Naive thymus-derived CD4-positive, alpha-beta T cell (primary cell): Measurements from ENCODE around the gene ATP2A1. TPM values are rescaled to one million over a fixed set of nuclear protein-coding genes. Genes with fewer than 3 reads are reported as not detected.

Experiments used
- ATAC-seq: fragments of 150-1000 bp; cut with Tn5 transposase; 2 replicates; pipeline ENCODE4 v1.10.0; 2021; ENCODE audit warnings: mild to moderate bottlenecking, moderate library complexity
- CTCF ChIA-PET: fragments of 350-600 bp; sonication (Branson Sonifier 250); formaldehyde crosslinking; loops from one replicate; lab custom pipeline; 2021; ENCODE audit warnings: antibody characterized with exemption; lab: Charles Lee
- POLR2A ChIA-PET: fragments of 350-600 bp; sonication (Branson Sonifier 250); formaldehyde crosslinking; loops from one replicate; lab custom pipeline; 2021; ENCODE audit warnings: antibody characterized with exemption, inconsistent platforms; lab: Charles Lee
- DNase-seq, 9 donors: peaks; one replicate each; pipeline versions ENCODE4 v3.0.0 to v3.0.0-alpha.2; 2020 to 2022; ENCODE audit warnings: mixed read lengths in 1 of 9
- H3K27ac ChIP-seq: one replicate; pipeline ENCODE4 v1.7.0; 2013; ENCODE audit warnings: mild to moderate bottlenecking, low read depth, low read length, moderate library complexity
- H3K27me3 ChIP-seq, 2 donors: one replicate each; pipeline ENCODE4 v1.7.0; 2013; ENCODE audit warnings: low read length in 2 of 2, mild to moderate bottlenecking in 2 of 2, moderate library complexity in 2 of 2; ENCODE audit not compliant: control insufficient read depth in 2 of 2, insufficient read depth in 2 of 2
- H3K36me3 ChIP-seq, 3 experiments: 1 replicate in 2 of 3; 2 replicates in 1 of 3; pipeline ENCODE4 v1.7.0; 2013; ENCODE audit warnings: low read length in 3 of 3, mild to moderate bottlenecking in 3 of 3, moderate library complexity in 1 of 3; ENCODE audit not compliant: insufficient read depth in 3 of 3, control insufficient read depth in 2 of 3
- H3K4me1 ChIP-seq, 2 donors: one replicate each; pipeline ENCODE4 v1.7.0; 2013; ENCODE audit warnings: low read length in 2 of 2, mild to moderate bottlenecking in 2 of 2, moderate library complexity in 1 of 2; ENCODE audit not compliant: control insufficient read depth in 2 of 2, insufficient read depth in 2 of 2
- H3K4me3 ChIP-seq: 2 replicates; pipeline ENCODE4 v1.7.0; 2013; ENCODE audit warnings: mild to moderate bottlenecking, low read length
- H3K9me3 ChIP-seq, 3 experiments: 1 replicate in 2 of 3; 2 replicates in 1 of 3; pipeline ENCODE4 v1.7.0; 2013; ENCODE audit warnings: low read length in 3 of 3; ENCODE audit not compliant: control insufficient read depth in 2 of 3
- H3K27ac Mint-ChIP-seq, 9 donors: one replicate each; pipeline ENCODE4 v1.8.0; 2020 to 2022; ENCODE audit warnings: mixed read lengths in 9 of 9, mild to moderate bottlenecking in 8 of 9, moderate library complexity in 5 of 9, inconsistent platforms in 2 of 9
- H3K27me3 Mint-ChIP-seq, 5 donors: one replicate each; pipeline ENCODE4 v1.8.0; 2021 to 2022; ENCODE audit warnings: mixed read lengths in 5 of 5, mild to moderate bottlenecking in 1 of 5
- H3K36me3 Mint-ChIP-seq, 5 donors: one replicate each; pipeline ENCODE4 v1.8.0; 2020 to 2022; ENCODE audit warnings: mixed read lengths in 5 of 5, mild to moderate bottlenecking in 3 of 5, inconsistent platforms in 1 of 5
- H3K4me1 Mint-ChIP-seq, 7 donors: one replicate each; pipeline ENCODE4 v1.8.0; 2020 to 2022; ENCODE audit warnings: mixed read lengths in 7 of 7, mild to moderate bottlenecking in 3 of 7, inconsistent platforms in 1 of 7
- H3K4me3 Mint-ChIP-seq, 10 donors: one replicate each; pipeline ENCODE4 v1.8.0; 2020 to 2022; ENCODE audit warnings: mild to moderate bottlenecking in 10 of 10, mixed read lengths in 10 of 10, moderate library complexity in 6 of 10, inconsistent platforms in 2 of 10
- H3K9me3 Mint-ChIP-seq, 11 donors: one replicate each; pipeline ENCODE4 v1.8.0; 2020 to 2022; ENCODE audit warnings: mixed read lengths in 11 of 11, mild to moderate bottlenecking in 4 of 11, inconsistent platforms in 1 of 11, moderate library complexity in 1 of 11
- intact Hi-C, 2 donors: fragments of 100-400 bp; cut with micrococcal nuclease; formaldehyde crosslinking; loops; one replicate each; pipeline ENCODE4 v1.15.1; 2023
- polyA plus RNA-seq, 2 donors: library from polyadenylated mRNA; unstranded; fragments of 300-500 nt; fragmentation: Illumina TruSeq; gene quantifications; one replicate each; pipeline ENCODE4 v1.2.3, GENCODE V29; 2021
- total RNA-seq, 6 experiments: library from RNA in 5 of 6; stranded (reverse) in 5 of 6; gene quantifications; 1 replicate in 5 of 6; 2 replicates in 1 of 6; pipeline ENCODE4 v1.2.3 and lab custom pipeline; 2021 to 2026

Gene ATP2A1
- total and polyA plus RNA-seq, 7 experiments from 2014 or later, result 0.32 to 1.6 (median 0.89) TPM; not detected in 2

DNA sequence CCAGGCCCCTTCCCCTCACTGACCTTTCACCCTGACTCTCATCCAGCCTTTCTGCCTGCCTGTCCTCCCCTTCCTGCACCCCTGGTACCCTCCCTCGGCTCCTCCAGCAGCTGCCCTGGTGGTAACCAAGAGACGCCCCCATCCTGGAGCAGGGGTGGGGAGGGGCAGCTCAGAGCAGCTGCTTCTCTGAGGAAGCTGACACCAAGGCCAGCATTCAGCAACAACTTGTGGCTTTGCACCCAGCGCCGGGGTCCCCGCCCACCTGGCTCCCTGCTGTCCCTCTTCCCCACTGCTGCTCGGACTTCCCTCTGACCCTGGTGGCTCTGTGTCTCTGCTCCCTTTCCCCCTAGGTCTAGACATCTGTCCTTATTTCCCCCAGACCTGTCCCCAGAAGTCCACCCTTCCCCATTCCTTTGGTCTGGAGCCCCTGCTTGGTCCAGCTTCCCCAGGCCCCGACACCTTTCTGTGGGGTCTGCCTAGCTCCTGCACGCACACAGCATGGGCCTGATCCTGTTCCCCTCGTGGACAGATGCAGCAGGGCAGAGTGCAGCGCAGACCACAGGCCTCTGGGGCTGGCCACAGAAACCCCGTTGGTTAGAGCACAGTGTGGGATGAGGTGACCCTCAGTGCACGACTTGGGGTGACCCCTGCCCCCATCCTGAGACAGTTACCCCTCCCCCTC is 1.2 kb upstream of the ATP2A1 start:
- H3K4me3 Mint-ChIP-seq, result peak overlapping the region in 1 of 10 donors; percentile 58
- ATAC-seq (no peak), DNase-seq (no peak)
- no peak overlapping the region for H3K27ac ChIP-seq
- peaks cover 0 to 1% (median 0%) of the 10 kb centered on the region in 11 donors for H3K9me3 Mint-ChIP-seq
- intact Hi-C loops, result no loop called here
- H3K4me1 Mint-ChIP-seq, result peaks cover 0 to 19% (median 15%) of the 10 kb centered on the region in 7 donors
- peaks cover 3 to 9% (median 7%) of the 10 kb centered on the region in 5 donors for H3K27me3 Mint-ChIP-seq
- H3K27me3 ChIP-seq, result no peaks in the 10 kb centered on the region
- POLR2A ChIA-PET, result no interaction called here
- no peaks in the 10 kb centered on the region for H3K9me3 ChIP-seq
- no peak overlapping the region for H3K4me3 ChIP-seq
- peaks cover 0 to 14% (median 0%) of the 10 kb centered on the region in 3 experiments for H3K36me3 ChIP-seq
- peaks cover 0 to 16% of the 10 kb centered on the region in 2 donors for H3K4me1 ChIP-seq
- peak overlapping the region in 1 of 9 donors; percentile 9 for H3K27ac Mint-ChIP-seq
- peaks cover 0 to 4% (median 0%) of the 10 kb centered on the region in 5 donors for H3K36me3 Mint-ChIP-seq
- CTCF ChIA-PET, result no interaction called here

DNA sequence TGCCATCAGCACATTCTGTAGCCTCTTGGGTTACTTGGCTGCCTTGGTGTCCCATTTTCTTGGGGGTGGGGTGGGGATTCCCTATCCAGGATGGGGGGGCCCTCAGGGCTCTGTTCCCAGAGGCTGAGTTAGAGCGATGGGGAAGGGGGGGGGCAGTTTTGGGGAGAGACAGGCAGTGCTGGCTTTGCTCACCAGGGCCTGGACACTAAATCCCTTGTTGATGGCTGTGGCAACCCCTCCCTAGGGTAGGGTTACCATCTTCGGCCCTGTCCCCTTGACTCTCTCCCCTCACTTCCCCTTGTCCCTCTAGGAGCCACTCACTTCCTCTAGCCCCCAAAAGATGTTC is 660 bp upstream of the ATP2A1 start:
- Mint-ChIP-seq H3K36me3 (peaks cover 0 to 4% (median 0%) of the 10 kb centered on the region in 5 donors), H3K4me3 (peak overlapping the region in 4 of 10 donors; percentile 9 to 89 (median 69)), H3K27me3 (peaks cover 3 to 9% (median 7%) of the 10 kb centered on the region in 5 donors), H3K4me1 (peaks cover 0 to 19% (median 15%) of the 10 kb centered on the region in 7 donors), H3K27ac (no peak overlapping the region), H3K9me3 (peaks cover 0 to 1% (median 0%) of the 10 kb centered on the region in 11 donors)
- H3K27ac ChIP-seq, result no peak overlapping the region
- H3K36me3 ChIP-seq, result peaks cover 0 to 9% (median 0%) of the 10 kb centered on the region in 3 experiments
- POLR2A ChIA-PET, result no interaction called here
- CTCF ChIA-PET, result no interaction called here
- H3K27me3 ChIP-seq, result no peaks in the 10 kb centered on the region
- ATAC-seq, result no peak
- H3K9me3 ChIP-seq, result no peaks in the 10 kb centered on the region
- intact Hi-C loops, result no loop called here
- H3K4me3 ChIP-seq, result no peak overlapping the region
- no peak for DNase-seq
- H3K4me1 ChIP-seq, result peaks cover 0 to 16% of the 10 kb centered on the region in 2 donors

DNA sequence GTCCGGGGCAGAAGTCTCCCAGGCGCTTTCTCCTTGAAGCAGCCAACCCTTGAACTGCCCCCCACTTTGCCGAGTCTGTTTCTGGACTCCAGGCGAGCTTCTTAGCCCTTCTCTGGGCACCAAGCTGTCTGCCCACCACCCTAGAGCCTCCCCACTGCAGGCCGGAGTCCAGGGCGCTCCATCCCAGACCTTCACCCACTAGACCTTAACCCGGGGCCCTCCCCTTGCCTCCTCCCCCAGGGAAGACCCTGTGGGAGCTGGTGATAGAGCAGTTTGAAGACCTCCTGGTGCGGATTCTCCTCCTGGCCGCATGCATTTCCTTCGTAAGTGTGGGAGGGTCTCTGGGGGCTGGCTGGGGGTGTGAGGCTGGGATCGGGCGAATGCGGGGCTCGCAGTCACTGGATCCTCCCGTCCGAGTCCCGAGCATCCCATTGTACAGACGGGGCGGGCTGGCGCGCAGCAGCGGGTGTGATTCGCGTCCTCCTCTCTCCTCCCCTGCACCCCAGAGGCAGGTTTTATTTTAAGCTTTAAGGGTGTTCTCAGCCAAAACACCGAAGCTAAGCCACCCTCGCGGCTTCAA is 1.1 kb downstream of the ATP2A1 start:
- POLR2A ChIA-PET, result interaction anchor here (0.6 to 1.9 kb wide), 5 partner anchors 16 to 1184 kb away, joined by 3 to 8 read pairs (median 5); partner anchors contain the start of genes RABEP2 and SH2B1
- CTCF ChIA-PET, result interaction anchor here (0.5 to 1.6 kb wide), 5 partner anchors 9 to 672 kb away, joined by 3 to 6 read pairs (median 3); no protein-coding TSS in a partner anchor
- Histone ChIP-seq H3K4me1 (peaks cover 0 to 16% of the 10 kb centered on the region in 2 donors), H3K27me3 (no peaks in the 10 kb centered on the region), H3K36me3 (no peaks in the 10 kb centered on the region), H3K4me3 (peak overlapping the region; percentile 92), H3K9me3 (no peaks in the 10 kb centered on the region), H3K27ac (peak overlapping the region; percentile 69)
- Mint-ChIP-seq H3K36me3 (peaks cover 0 to 4% (median 0%) of the 10 kb centered on the region in 5 donors), H3K27me3 (peaks cover 3 to 14% (median 9%) of the 10 kb centered on the region in 5 donors), H3K4me1 (peaks cover 0 to 19% (median 15%) of the 10 kb centered on the region in 7 donors), H3K9me3 (peaks cover 0 to 3% (median 0%) of the 10 kb centered on the region in 11 donors), H3K4me3 (peak overlapping the region; percentile 82 to 93 (median 88)), H3K27ac (peak overlapping the region in 5 of 9 donors; percentile 59 to 89 (median 70))
- ATAC-seq (peak; percentile 46), DNase-seq (no peak)
- intact Hi-C loops, result loop anchor here (1.0 kb wide), 5 partner anchors 16 to 55 kb away; partner anchors contain the start of genes RABEP2 (in 1 of the 2), SH2B1 (in 1 of the 2) and TUFM (in 1 of the 2)

DNA sequence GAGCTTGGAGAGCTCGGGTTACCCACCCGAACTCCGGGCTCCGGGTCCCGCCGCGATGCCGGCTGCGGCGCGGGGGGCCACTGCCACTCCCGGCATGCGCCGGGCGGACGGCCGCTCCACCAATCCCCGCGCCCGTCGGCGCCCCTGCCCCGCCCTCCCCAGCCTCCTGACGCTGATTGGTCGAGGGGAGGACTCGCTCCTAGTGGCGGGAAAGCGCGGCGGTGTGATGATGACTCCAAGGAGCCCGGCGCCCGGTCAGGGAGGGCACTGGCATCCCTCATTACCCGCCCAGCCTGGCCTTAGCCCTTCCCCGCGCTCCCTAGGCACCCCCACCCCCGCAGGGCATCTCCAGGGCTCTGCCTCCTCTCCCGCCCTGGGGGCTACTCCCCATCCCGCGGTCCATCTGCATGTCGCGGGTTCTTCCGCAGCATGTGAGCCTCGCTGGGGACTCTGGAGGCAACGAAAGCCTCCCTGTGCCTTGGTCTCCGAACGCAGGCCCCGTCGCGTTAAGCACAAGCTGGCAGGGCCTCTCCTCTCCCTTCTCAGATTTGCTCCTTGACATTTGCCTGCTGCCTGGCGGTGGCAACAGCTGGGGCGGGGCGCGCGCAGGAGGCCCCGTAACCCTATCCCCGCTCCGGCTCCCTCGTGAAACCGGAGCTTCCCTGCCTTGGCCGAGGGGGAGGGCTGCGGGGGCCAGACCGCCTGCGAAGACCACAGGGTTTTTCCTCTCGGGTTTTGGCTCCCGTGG is 1.7 kb downstream of the ATP2A1 start:
- Mint-ChIP-seq H3K36me3 (peaks cover 0 to 4% (median 0%) of the 10 kb centered on the region in 5 donors), H3K9me3 (peaks cover 0 to 3% (median 0%) of the 10 kb centered on the region in 11 donors), H3K4me3 (peak overlapping the region; percentile 82 to 93 (median 88)), H3K27ac (peak overlapping the region in 4 of 9 donors; percentile 14 to 70 (median 43)), H3K4me1 (peaks cover 0 to 19% (median 15%) of the 10 kb centered on the region in 7 donors), H3K27me3 (peaks cover 3 to 14% (median 9%) of the 10 kb centered on the region in 5 donors)
- Histone ChIP-seq H3K4me1 (peaks cover 0 to 16% of the 10 kb centered on the region in 2 donors), H3K9me3 (no peaks in the 10 kb centered on the region), H3K27ac (peak overlapping the region; percentile 69), H3K4me3 (peak overlapping the region; percentile 92), H3K36me3 (no peaks in the 10 kb centered on the region), H3K27me3 (no peaks in the 10 kb centered on the region)
- POLR2A ChIA-PET, result interaction anchor here (0.9 to 1.9 kb wide), 4 partner anchors 14 to 45 kb away, joined by 3 to 8 read pairs (median 6); partner anchors contain the start of genes RABEP2 and SH2B1
- intact Hi-C loops, result loop anchor here (1.0 kb wide), 5 partner anchors 17 to 56 kb away; partner anchors contain the start of genes SH2B1 (in 2 of the 2), TUFM (in 2 of the 2) and RABEP2 (in 1 of the 2)
- CTCF ChIA-PET, result interaction anchor here (0.5 to 1.0 kb wide), 6 partner anchors 10 to 673 kb away, joined by 3 to 6 read pairs (median 3); no protein-coding TSS in a partner anchor
- DNase-seq (peak; percentile 64 to 89 (median 78)), ATAC-seq (peak; percentile 99)

DNA sequence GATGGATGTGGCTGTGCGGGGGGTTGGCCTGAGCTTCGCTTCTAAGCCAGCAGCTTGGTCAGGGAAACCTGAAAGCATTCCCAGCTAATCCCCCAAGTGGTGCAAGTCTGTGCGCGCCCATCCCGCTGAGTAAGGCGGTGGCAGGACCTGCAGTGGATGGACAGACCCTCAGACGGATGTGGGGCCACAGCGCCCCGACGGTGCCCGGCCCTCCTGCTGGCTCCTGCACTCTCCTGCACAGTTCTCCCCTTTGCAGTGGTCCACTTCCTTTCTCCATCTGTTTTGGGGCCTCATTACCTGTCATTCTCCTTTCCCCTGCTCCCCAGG is 2.3 kb downstream of the ATP2A1 start:
- Mint-ChIP-seq H3K27ac (peak overlapping the region in 3 of 9 donors; percentile 6 to 87 (median 72)), H3K36me3 (peaks cover 0 to 4% (median 0%) of the 10 kb centered on the region in 5 donors), H3K27me3 (peaks cover 3 to 14% (median 9%) of the 10 kb centered on the region in 5 donors), H3K4me3 (peak overlapping the region; percentile 75 to 91 (median 84)), H3K4me1 (peaks cover 0 to 19% (median 15%) of the 10 kb centered on the region in 7 donors), H3K9me3 (peaks cover 0 to 3% (median 0%) of the 10 kb centered on the region in 11 donors)
- intact Hi-C loops, result loop anchor here (1.0 kb wide), 2 partner anchors 17 to 34 kb away; partner anchors contain the start of genes SH2B1 (in 1 of the 2) and TUFM (in 1 of the 2)
- no peak overlapping the region for H3K27ac ChIP-seq
- H3K9me3 ChIP-seq, result no peaks in the 10 kb centered on the region
- no peak for DNase-seq
- H3K36me3 ChIP-seq, result no peaks in the 10 kb centered on the region
- H3K4me1 ChIP-seq, result peaks cover 0 to 16% of the 10 kb centered on the region in 2 donors
- H3K4me3 ChIP-seq, result peak overlapping the region; percentile 92
- ChIA-PET CTCF (interaction anchor here (0.6 to 0.9 kb wide), 2 partner anchors 36 to 67 kb away, joined by 3 to 5 read pairs; no protein-coding TSS in a partner anchor), POLR2A (interaction anchor here (0.9 to 1.9 kb wide), 2 partner anchors 14 to 45 kb away, joined by 3 to 8 read pairs; partner anchors contain the start of gene RABEP2)
- no peak for ATAC-seq
- no peaks in the 10 kb centered on the region for H3K27me3 ChIP-seq
